PC-3 (cell line): ENCODE data around the gene CRADD. TPM values are rescaled to one million over a fixed set of nuclear protein-coding genes. Genes with fewer than 3 reads are reported as not detected.
"Not testable (repeated sequence)": the region's sequence is repeated elsewhere in the genome, so short reads cannot be mapped to it uniquely, and the experiment has no call there.

Experiments
- ATAC-seq: fragments of 200-7000 bp; cut with Tn5 transposase; 2 replicates; pipeline ENCODE4 v1.9.1; 2020; ENCODE audit warnings: mild to moderate bottlenecking, moderate library complexity
- BruUV-seq: library from RNA; stranded (reverse); fragments of 400-500 nt; replicated peaks from 2 replicates; lab custom pipeline; 2021; lab: Mats Ljungman, UMichigan
- CTCF ChIA-PET: fragments of 300-600 bp; sonication (Branson Sonifier 250); formaldehyde crosslinking; loops from one replicate; lab custom pipeline; 2022; ENCODE audit warnings: antibody characterized with exemption; lab: Charles Lee
- POLR2A ChIA-PET: fragments of 300-600 bp; sonication (Branson Sonifier 250); formaldehyde crosslinking; loops from one replicate; lab custom pipeline; 2022; ENCODE audit warnings: antibody characterized with exemption; ENCODE audit not compliant: unreplicated experiment; lab: Charles Lee
- DNase-seq: peaks from one replicate; pipeline ENCODE4 v3.0.0-alpha.2; 2015
- H2AFZ ChIP-seq: fragments of 300-600 bp; sonication (generic); 2 replicates; pipeline ENCODE4 v1.6.0; 2016; ENCODE audit warnings: antibody characterized with exemption, low read length
- H3F3A ChIP-seq: fragments of 300-600 bp; sonication (generic); one replicate; pipeline ENCODE4 v1.6.0; 2017; ENCODE audit warnings: antibody characterized with exemption, low read length, control low read depth, mild to moderate bottlenecking; ENCODE audit not compliant: unreplicated experiment
- H3K27ac ChIP-seq: fragments of 300-600 bp; sonication (generic); 2 replicates; pipeline ENCODE4 v1.5.1; 2016; ENCODE audit warnings: mild to moderate bottlenecking, low read length
- H3K27me3 ChIP-seq: fragments of 300-600 bp; sonication (generic); 2 replicates; pipeline ENCODE4 v1.6.1; 2016; ENCODE audit warnings: low read length, mixed read lengths
- H3K36me3 ChIP-seq: fragments of 300-600 bp; sonication (generic); 2 replicates; pipeline ENCODE4 v1.6.1; 2016; ENCODE audit warnings: low read depth, mixed run types, low read length, mixed read lengths
- H3K4me1 ChIP-seq: fragments of 300-600 bp; sonication (generic); 2 replicates; pipeline ENCODE4 v1.5.1; 2016; ENCODE audit warnings: low read length; ENCODE audit not compliant: insufficient read depth
- H3K4me2 ChIP-seq: fragments of 300-600 bp; sonication (generic); 2 replicates; pipeline ENCODE4 v1.6.0; 2016; ENCODE audit warnings: low read length
- H3K4me3 ChIP-seq: fragments of 300-600 bp; sonication (generic); 2 replicates; pipeline ENCODE4 v1.5.1; 2016; ENCODE audit warnings: mild to moderate bottlenecking, low read length, mixed read lengths
- H3K79me2 ChIP-seq: fragments of 300-600 bp; sonication (generic); 2 replicates; pipeline ENCODE4 v1.6.1; 2017; ENCODE audit warnings: low read length, mixed read lengths
- H3K9ac ChIP-seq: fragments of 300-600 bp; sonication (generic); 2 replicates; pipeline ENCODE4 v1.6.0; 2016; ENCODE audit warnings: mild to moderate bottlenecking, low read length
- H3K9me2 ChIP-seq: fragments of 300-600 bp; sonication (generic); replicated peaks from 2 replicates; pipeline ENCODE4 v1.6.1; 2016; ENCODE audit warnings: mixed run types, low read length, mixed read lengths
- H3K9me3 ChIP-seq: fragments of 300-600 bp; sonication (generic); 2 replicates; pipeline ENCODE4 v1.6.1; 2016; ENCODE audit warnings: low read length, mixed read lengths
- H4K20me1 ChIP-seq: fragments of 300-600 bp; sonication (generic); 2 replicates; pipeline ENCODE4 v1.6.1; 2016; ENCODE audit warnings: low read length, mixed read lengths
- EZH2 ChIP-seq: fragments of 300-600 bp; sonication (generic); IDR thresholded peaks from one replicate; pipeline ENCODE4 v1.6.1; 2017; ENCODE audit warnings: antibody characterized with exemption, mild to moderate bottlenecking, low read length; ENCODE audit not compliant: unreplicated experiment
- EZH2phosphoT487 ChIP-seq: fragments of 300-600 bp; sonication (generic); IDR thresholded peaks from 2 replicates; pipeline ENCODE4 v1.6.1; 2018; ENCODE audit warnings: mild to moderate bottlenecking, antibody characterized with exemption, low read length, borderline replicate concordance
- intact Hi-C: fragments of 100-400 bp; cut with micrococcal nuclease; formaldehyde crosslinking; loops from 2 replicates; pipeline ENCODE4 v1.9.0; 2023
- total RNA-seq: library from RNA; depleted of rRNA; stranded (reverse); fragments of >200 nt; gene quantifications from 2 replicates; pipeline ENCODE4 v1.2.3, GENCODE V29; 2014
- TF ChIP-seq, protein P1 (sequence below): fragments of 300-600 bp; sonication (generic); conservative IDR thresholded peaks from 2 replicates; pipeline ENCODE4 v1.5.1; 2017; ENCODE audit warnings: antibody characterized with exemption, low read depth, mild to moderate bottlenecking, low read length

The CRADD gene
- total RNA-seq, 1 experiment from 2014 or later, result 11.4 TPM

DNA sequence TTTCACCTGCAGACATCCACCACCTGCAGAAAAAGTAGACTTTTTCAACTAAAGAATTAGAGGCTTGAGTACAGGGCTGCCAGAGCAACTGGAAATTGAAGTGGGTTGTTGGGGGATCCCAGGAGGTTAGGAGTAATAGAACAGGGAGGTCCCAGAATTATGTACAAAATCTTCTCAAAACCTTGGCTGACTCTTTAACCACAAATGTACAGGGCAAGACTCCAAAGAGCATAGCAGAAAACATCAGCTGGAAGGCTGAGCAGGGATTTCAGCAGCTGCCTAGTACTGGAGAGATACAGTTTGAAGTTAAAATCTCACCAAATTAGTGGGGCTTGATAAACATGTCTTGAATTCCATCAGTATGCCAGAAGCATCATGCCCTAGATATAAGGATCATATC, 191.6 kb downstream of the CRADD start:
- H4K20me1 ChIP-seq, result no peaks in the 10 kb centered on the region
- no peak overlapping the region for H3K9ac ChIP-seq
- no peaks in the 10 kb centered on the region for H3K27me3 ChIP-seq
- no peaks in the 10 kb centered on the region for H3F3A ChIP-seq
- CTCF ChIA-PET, result no interaction called here
- ATAC-seq (no peak), DNase-seq (no peak)
- no peak overlapping the region for H3K4me2 ChIP-seq
- H3K4me1 ChIP-seq, result no peaks in the 10 kb centered on the region
- H3K9me2 ChIP-seq, result no peaks in the 10 kb centered on the region
- no TSS peak for BruUV-seq
- intact Hi-C loops, result no loop called here
- H3K9me3 ChIP-seq, result peaks cover 33% of the 10 kb centered on the region
- H3K36me3 ChIP-seq, result no peaks in the 10 kb centered on the region; the same call in 1 of the 2 replicates
- POLR2A ChIA-PET, result no interaction called here
- H3K79me2 ChIP-seq, result no peaks in the 10 kb centered on the region
- H2AFZ ChIP-seq, result no peak overlapping the region
- no peak overlapping the region for H3K27ac ChIP-seq
- no peak overlapping the region for H3K4me3 ChIP-seq
- TF ChIP-seq, protein P1, sequence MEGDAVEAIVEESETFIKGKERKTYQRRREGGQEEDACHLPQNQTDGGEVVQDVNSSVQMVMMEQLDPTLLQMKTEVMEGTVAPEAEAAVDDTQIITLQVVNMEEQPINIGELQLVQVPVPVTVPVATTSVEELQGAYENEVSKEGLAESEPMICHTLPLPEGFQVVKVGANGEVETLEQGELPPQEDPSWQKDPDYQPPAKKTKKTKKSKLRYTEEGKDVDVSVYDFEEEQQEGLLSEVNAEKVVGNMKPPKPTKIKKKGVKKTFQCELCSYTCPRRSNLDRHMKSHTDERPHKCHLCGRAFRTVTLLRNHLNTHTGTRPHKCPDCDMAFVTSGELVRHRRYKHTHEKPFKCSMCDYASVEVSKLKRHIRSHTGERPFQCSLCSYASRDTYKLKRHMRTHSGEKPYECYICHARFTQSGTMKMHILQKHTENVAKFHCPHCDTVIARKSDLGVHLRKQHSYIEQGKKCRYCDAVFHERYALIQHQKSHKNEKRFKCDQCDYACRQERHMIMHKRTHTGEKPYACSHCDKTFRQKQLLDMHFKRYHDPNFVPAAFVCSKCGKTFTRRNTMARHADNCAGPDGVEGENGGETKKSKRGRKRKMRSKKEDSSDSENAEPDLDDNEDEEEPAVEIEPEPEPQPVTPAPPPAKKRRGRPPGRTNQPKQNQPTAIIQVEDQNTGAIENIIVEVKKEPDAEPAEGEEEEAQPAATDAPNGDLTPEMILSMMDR, result no peak
- TF ChIP-seq EZH2phosphoT487 (no peak), EZH2 (no peak)

DNA sequence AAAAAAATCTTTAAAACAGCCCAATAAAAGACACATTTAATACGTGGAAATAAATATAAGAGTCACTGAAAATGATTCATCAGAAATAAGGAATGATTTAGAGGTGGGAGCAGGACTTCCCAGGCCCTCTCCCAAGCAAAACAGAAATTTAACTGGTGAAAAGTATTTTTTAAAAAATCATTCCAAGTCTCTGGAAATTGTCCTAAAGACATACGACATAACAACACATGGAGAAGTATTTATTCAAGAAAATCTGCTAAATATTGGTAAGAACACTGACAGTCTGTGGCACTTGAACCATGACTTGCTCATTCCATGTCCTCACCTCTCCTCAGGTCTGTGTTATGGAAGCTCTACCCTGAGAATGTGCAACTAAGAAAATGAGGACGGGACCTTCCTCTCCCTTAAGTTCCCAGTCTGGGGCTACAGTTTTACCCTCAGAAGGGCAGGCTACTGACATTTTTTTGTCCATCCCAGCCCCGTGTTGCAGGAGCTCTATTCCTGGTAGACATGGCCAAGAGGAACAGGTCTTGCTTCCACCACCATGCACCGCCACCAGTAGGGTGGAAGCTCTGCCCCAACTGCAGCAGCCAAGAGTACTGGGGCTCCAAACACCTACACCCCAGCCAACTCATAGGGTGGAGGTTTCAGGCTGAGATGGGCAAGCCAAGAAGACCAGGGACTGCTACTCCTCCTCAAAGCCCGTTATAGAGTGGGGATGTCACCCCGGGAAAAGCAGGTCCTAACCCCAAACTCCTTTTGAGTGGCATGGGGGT, 193.0 kb downstream of the CRADD start:
- Histone ChIP-seq H3K27me3 (no peaks in the 10 kb centered on the region), H2AFZ (no peak overlapping the region), H3K9me3 (peaks cover 38% of the 10 kb centered on the region), H3K79me2 (no peaks in the 10 kb centered on the region), H3K9ac (no peak overlapping the region), H3K27ac (no peak overlapping the region), H3K36me3 (no peaks in the 10 kb centered on the region; the same call in 1 of the 2 replicates), H3K4me3 (no peak overlapping the region), H4K20me1 (no peaks in the 10 kb centered on the region), H3K4me1 (no peaks in the 10 kb centered on the region), H3K4me2 (no peak overlapping the region), H3F3A (no peaks in the 10 kb centered on the region), H3K9me2 (no peaks in the 10 kb centered on the region)
- ChIA-PET POLR2A (no interaction called here), CTCF (no interaction called here)
- no peak for DNase-seq
- no peak for ATAC-seq
- TF ChIP-seq EZH2 (no peak), EZH2phosphoT487 (no peak)
- TF ChIP-seq, protein P1, result no peak
- no TSS peak for BruUV-seq
- intact Hi-C loops, result no loop called here

DNA sequence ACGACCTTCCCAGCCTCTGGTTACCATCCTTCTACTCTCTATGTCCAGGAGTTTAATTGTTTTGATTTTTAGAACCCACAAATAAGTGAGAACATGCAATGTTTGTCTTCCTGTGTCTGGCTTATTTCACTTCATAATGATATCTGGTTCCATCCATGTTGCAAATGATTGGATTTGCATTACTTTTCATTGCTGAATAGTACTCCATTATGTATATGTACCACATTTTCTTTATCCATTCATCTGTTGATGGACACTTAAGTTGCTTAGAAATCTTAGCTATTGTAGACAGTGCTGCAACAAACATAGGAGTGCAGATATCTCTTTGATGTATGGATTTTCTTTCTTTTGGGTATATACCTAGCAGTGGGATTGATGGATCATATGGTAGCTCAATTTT, 194.4 kb downstream of the CRADD start:
- H3K79me2 ChIP-seq, H3K4me2 ChIP-seq, H3K4me1 ChIP-seq, H3K9me2 ChIP-seq, ATAC-seq, H3F3A ChIP-seq, DNase-seq, intact Hi-C loops, H3K4me3 ChIP-seq, H4K20me1 ChIP-seq, CTCF ChIA-PET, BruUV-seq, H2AFZ ChIP-seq, H3K27ac ChIP-seq, POLR2A ChIA-PET, H3K9ac ChIP-seq, H3K27me3 ChIP-seq, H3K36me3 ChIP-seq: not testable (repeated sequence)
- peaks cover 36% of the 10 kb centered on the region; the same call in 1 of the 2 replicates for H3K9me3 ChIP-seq
